HepG2 (cell line): ENCODE results near the gene SNRPD3. TPM values are rescaled to one million over a fixed set of nuclear protein-coding genes. Genes with fewer than 3 reads are reported as not detected.
A peak's percentile ranks its signal among the peaks of the same experiment; 100 is the strongest.

Source experiments
- ARHGAP35 ChIP-seq: sonication (generic); formaldehyde crosslinking; IDR thresholded peaks from 2 replicates; pipeline ENCODE4 v1.9.0; 2022; ENCODE audit warnings: mild to moderate bottlenecking, inconsistent platforms, moderate library complexity, missing genetic modification reagents, borderline replicate concordance
- ERF ChIP-seq: IDR thresholded peaks from 2 replicates; pipeline ENCODE4 v1.6.1; 2018; ENCODE audit warnings: missing biosample characterization, missing genetic modification reagents
- FOXP4 ChIP-seq: sonication (generic); formaldehyde crosslinking; IDR thresholded peaks from 2 replicates; pipeline ENCODE4 v1.4.0; 2020; ENCODE audit warnings: missing genetic modification reagents
- GTF3A ChIP-seq: sonication (generic); formaldehyde crosslinking; conservative IDR thresholded peaks from 2 replicates; pipeline ENCODE4 v1.4.0; 2020; ENCODE audit warnings: mild to moderate bottlenecking, missing genetic modification reagents
- NFE2L1 ChIP-seq: sonication (generic); formaldehyde crosslinking; IDR thresholded peaks from 2 replicates; pipeline ENCODE4 v1.4.0; 2020; ENCODE audit warnings: missing genetic modification reagents, mild to moderate bottlenecking, borderline replicate concordance
- NR2C2 ChIP-seq: sonication (generic); formaldehyde crosslinking; IDR thresholded peaks from 2 replicates; pipeline ENCODE4 v1.4.0; 2020; ENCODE audit warnings: missing genetic modification reagents, mild to moderate bottlenecking, moderate library complexity, borderline replicate concordance
- PHF20 ChIP-seq: sonication (generic); formaldehyde crosslinking; IDR thresholded peaks from 2 replicates; pipeline ENCODE4 v1.5.0; 2020; ENCODE audit warnings: mild to moderate bottlenecking, missing genetic modification reagents
- RARA ChIP-seq: IDR thresholded peaks from 2 replicates; pipeline ENCODE4 v1.6.1; 2016; ENCODE audit warnings: missing genetic modification reagents, missing compliant biosample characterization
- RERE ChIP-seq: IDR thresholded peaks from 2 replicates; pipeline ENCODE4 v1.6.1; 2016; ENCODE audit warnings: low read depth, missing genetic modification reagents, missing compliant biosample characterization
- RXRB ChIP-seq: IDR thresholded peaks from 2 replicates; pipeline ENCODE4 v1.6.1; 2016; ENCODE audit warnings: borderline replicate concordance, missing genetic modification reagents, missing compliant biosample characterization
- SMC3 ChIP-seq: IDR thresholded peaks from 2 replicates; pipeline ENCODE4 v1.6.1; 2011; ENCODE audit warnings: low read length, improper control_type of control experiment
- SSRP1 ChIP-seq: IDR thresholded peaks from 2 replicates; pipeline ENCODE4 v1.6.1; 2016; ENCODE audit warnings: control low read depth
- USF2 ChIP-seq, 2 experiments: sonication (generic) in 1 of 2; formaldehyde crosslinking in 1 of 2; IDR thresholded peaks; 2 replicates each; pipeline versions ENCODE4 v1.5.1 to v1.6.1; 2011 to 2020; ENCODE audit warnings: borderline replicate concordance in 1 of 2, low read depth in 1 of 2, low read length in 1 of 2, mild to moderate bottlenecking in 1 of 2, missing genetic modification reagents in 1 of 2, moderate library complexity in 1 of 2
- YEATS2 ChIP-seq: sonication (generic); formaldehyde crosslinking; IDR thresholded peaks from 2 replicates; pipeline ENCODE4 v1.4.0; 2020; ENCODE audit warnings: missing genetic modification reagents, borderline replicate concordance
- ZBTB3 ChIP-seq: sonication (generic); formaldehyde crosslinking; IDR thresholded peaks from 2 replicates; pipeline ENCODE4 v1.4.0; 2020; ENCODE audit warnings: low read depth, mild to moderate bottlenecking, moderate library complexity, missing genetic modification reagents, borderline replicate concordance
- ZNF205 ChIP-seq: IDR thresholded peaks from 2 replicates; pipeline ENCODE4 v1.6.1; 2018; ENCODE audit warnings: missing biosample characterization, missing genetic modification reagents
- ZNF264 ChIP-seq: sonication (generic); formaldehyde crosslinking; IDR thresholded peaks from 2 replicates; pipeline ENCODE4 v1.4.0; 2020; ENCODE audit warnings: missing genetic modification reagents
- ZNF569 ChIP-seq: sonication (generic); formaldehyde crosslinking; IDR thresholded peaks from 2 replicates; pipeline ENCODE4 v1.5.0; 2020; ENCODE audit warnings: mild to moderate bottlenecking, missing genetic modification reagents, moderate library complexity, borderline replicate concordance
- ZNF792 ChIP-seq: IDR thresholded peaks from 2 replicates; pipeline ENCODE4 v1.6.1; 2016
- polyA plus RNA-seq, 8 experiments: library from polyadenylated mRNA; depleted of rRNA in 3 of 8; stranded (reverse) in 7 of 8; unstranded in 1 of 8; fragments of >200 nt; fragmentation: Illumina TruSeq in 4 of 8; extraction: Trizol in 4 of 8; gene quantifications; 2 replicates each; pipeline versions ENCODE4 v1.2.1 to v1.2.3, GENCODE V29; 2011 to 2016; ENCODE audit warnings: low read depth in 4 of 8, missing spikeins in 1 of 8, mixed read lengths in 1 of 8; ENCODE audit not compliant: insufficient read depth in 1 of 8
- total RNA-seq, 5 experiments: library from RNA; depleted of rRNA; stranded (reverse); fragments of >200 nt; fragmentation: Illumina TruSeq; extraction: Trizol; gene quantifications; 2 replicates each; pipeline ENCODE4 v1.2.3, GENCODE V29; 2016; ENCODE audit warnings: low read depth in 1 of 5

The SNRPD3 gene
- total and polyA plus RNA-seq, 2 of the 13 experiments (the other 11 are each of a cell fraction or from before 2014, with no cell fraction given), result 110 to 209 TPM

GRCh38 chr22:24555165-24556039, at the start of gene SNRPD3 (continued):
- TF ChIP-seq RERE (CRISPR knock-in tag), result no peak
- TF ChIP-seq ZNF569 (CRISPR knock-in tag), result no peak
- TF ChIP-seq FOXP4 (CRISPR knock-in tag), result peak; percentile 41; the same call in 1 of the 2 replicates
- TF ChIP-seq YEATS2, result peak; percentile 99
- TF ChIP-seq RXRB (CRISPR knock-in tag), result peak; percentile 81
- 0 out of 2 replicates have a peak, but pooled peaks have one; percentile 76 for TF ChIP-seq ZNF264
- peak; percentile 58; the same call in 1 of the 2 replicates for TF ChIP-seq ARHGAP35 (CRISPR knock-in tag)
- TF ChIP-seq NFE2L1 (CRISPR knock-in tag), result no peak
- no peak for TF ChIP-seq USF2 (IDR thresholded peaks at IDR 0.05; ENCODE audit: low read depth, low read length)
- 0 out of 2 replicates have a peak, but pooled peaks have one; percentile 22 for TF ChIP-seq USF2 (CRISPR knock-in tag; IDR thresholded peaks at IDR 0.05; ENCODE audit: borderline replicate concordance)
- peak; percentile 82 for TF ChIP-seq ERF
- TF ChIP-seq SMC3, result no peak
- TF ChIP-seq ZNF792 (CRISPR knock-in tag), result peak; percentile 91
- TF ChIP-seq PHF20 (CRISPR knock-in tag), result peak; percentile 95
- peak; percentile 95 for TF ChIP-seq ZNF205 (CRISPR knock-in tag)
- peak; percentile 34; the same call in 1 of the 2 replicates for TF ChIP-seq RARA (CRISPR knock-in tag)
- no peak for TF ChIP-seq GTF3A (CRISPR knock-in tag)
- peak; percentile 89; the same call in 1 of the 2 replicates for TF ChIP-seq SSRP1 (CRISPR knock-in tag)
- peak; percentile 80; the same call in 1 of the 2 replicates for TF ChIP-seq NR2C2
- no peak; the same call in 1 of the 2 replicates for TF ChIP-seq ZBTB3 (CRISPR knock-in tag)
